HG02642 (cell line): ENCODE data around the gene NUDT14.

Experiments
- ATAC-seq: cut with Tn5 transposase; IDR thresholded peaks from one replicate; pipeline ENCODE4 v1.9.1; 2021; ENCODE audit warnings: mild to moderate bottlenecking; ENCODE audit not compliant: unreplicated experiment, poor library complexity

The NUDT14 gene

GRCh38 chr14:105180592-105181548 is at the start of gene NUDT14:
TSS of gene NUDT14 (minus strand) at chr14:105181312. CDS start at chr14:105181209, 103 bp downstream.
- ATAC-seq = peak; percentile 66

GRCh38 chr14:105229099-105229655 is 48.1 kb upstream of the NUDT14 start:
- no peak for ATAC-seq

- ATAC-seq = no peak
These were observed 47.5 kb upstream of the NUDT14 start for GRCh38 chr14:105228562-105228961.

- ATAC-seq = no peak
These were observed 46.2 kb upstream of the NUDT14 start for GRCh38 chr14:105227346-105227745.

- no peak for ATAC-seq
These were observed 45.1 kb upstream of the NUDT14 start for GRCh38 chr14:105226198-105226597.

GRCh38 chr14:105224845-105225570 is 43.9 kb upstream of the NUDT14 start:
- no peak for ATAC-seq

- ATAC-seq = no peak
These were observed 42.8 kb upstream of the NUDT14 start for GRCh38 chr14:105223770-105224544.

GRCh38 chr14:105223260-105223659 is 42.1 kb upstream of the NUDT14 start:
- ATAC-seq = no peak

- no peak for ATAC-seq
These were observed 40.6 kb upstream of the NUDT14 start for GRCh38 chr14:105221598-105222178.

GRCh38 chr14:105220699-105221597 is 39.8 kb upstream of the NUDT14 start:
- ATAC-seq = no peak

- ATAC-seq = no peak
These were observed 38.6 kb upstream of the NUDT14 start for GRCh38 chr14:105219753-105220152.

- ATAC-seq = no peak
These were observed 38.0 kb upstream of the NUDT14 start for GRCh38 chr14:105219043-105219612.

- no peak for ATAC-seq
These were observed 37.5 kb upstream of the NUDT14 start for GRCh38 chr14:105218611-105219010.

GRCh38 chr14:105217774-105218173 is 36.7 kb upstream of the NUDT14 start:
- no peak for ATAC-seq

GRCh38 chr14:105216490-105217247 is 35.6 kb upstream of the NUDT14 start:
- no peak for ATAC-seq

GRCh38 chr14:105215602-105216001 is 34.5 kb upstream of the NUDT14 start:
- no peak for ATAC-seq

GRCh38 chr14:105214324-105214915 is 33.3 kb upstream of the NUDT14 start:
- no peak for ATAC-seq
